ENCODE data around the gene FZD4.
"Not testable (repeated sequence)": the region's sequence is repeated elsewhere in the genome, so short reads cannot be mapped to it uniquely, and the experiment has no call there.

Gene FZD4

DNA sequence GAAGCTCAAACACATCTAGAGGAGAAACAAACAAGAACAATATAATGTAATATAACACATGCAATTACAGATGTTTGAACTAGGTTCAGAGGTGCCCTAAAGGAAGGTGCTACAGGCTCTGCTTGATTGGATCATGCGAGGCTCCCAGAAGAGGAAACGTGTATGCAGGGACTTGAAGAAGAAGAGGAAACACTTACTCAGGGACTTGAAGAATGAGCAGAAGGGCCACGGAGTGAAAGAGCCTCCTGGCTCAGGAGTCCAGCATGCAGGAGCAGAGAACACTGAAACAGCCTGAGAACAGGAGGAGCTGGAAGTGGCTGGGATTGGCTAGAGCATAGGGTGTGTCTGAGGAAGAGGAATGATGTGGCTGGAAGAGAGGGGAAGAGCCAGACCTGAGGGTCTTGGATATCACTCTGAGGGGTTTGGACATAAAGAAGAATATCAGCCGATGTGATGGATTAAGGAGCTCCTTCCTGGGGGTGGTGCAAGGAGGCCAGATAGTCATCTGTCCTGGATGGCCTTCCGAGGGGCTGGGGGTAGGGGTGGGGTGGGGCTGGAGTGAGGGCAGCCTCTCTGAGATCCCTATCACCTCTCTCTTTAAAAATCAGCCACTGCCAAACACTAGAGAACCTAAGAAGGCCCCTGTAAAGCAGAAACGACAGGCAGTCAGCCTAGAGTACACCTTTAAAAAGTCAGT is 16.8 kb downstream of the FZD4 start:
- DNase-seq (ENCODE audit: low read depth in 2 of 2) = no peak

DNA sequence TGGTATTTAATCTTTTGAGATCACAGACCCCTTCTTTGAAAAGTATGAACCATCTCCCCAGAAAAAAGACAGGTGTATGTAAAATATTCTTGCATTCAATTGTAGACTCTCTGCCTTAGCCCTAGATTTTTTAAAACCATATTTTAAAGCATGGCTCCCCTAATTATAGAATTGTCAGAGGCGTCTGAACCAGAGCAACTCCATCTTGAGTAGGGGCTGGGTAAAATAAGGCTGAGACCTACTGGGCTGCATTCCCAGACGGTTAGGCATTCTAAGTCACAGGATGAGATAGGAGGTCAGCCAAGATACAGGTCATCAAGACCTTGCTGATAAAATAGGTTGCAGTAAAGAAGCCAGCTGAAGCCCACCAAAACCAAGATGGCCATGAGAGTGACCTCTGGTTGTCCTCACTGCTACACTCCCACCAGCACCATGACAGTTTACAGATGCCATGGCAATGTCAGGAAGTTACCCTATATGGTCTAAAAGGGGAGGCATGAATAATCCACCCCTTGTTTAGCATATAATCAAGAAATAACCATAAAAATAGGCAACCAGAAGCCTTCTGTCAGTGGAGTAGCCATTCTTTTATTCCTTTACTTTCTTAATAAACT is 17.9 kb downstream of the FZD4 start:
- not testable (repeated sequence) for DNase-seq (ENCODE audit: low read depth in 2 of 2)

DNA sequence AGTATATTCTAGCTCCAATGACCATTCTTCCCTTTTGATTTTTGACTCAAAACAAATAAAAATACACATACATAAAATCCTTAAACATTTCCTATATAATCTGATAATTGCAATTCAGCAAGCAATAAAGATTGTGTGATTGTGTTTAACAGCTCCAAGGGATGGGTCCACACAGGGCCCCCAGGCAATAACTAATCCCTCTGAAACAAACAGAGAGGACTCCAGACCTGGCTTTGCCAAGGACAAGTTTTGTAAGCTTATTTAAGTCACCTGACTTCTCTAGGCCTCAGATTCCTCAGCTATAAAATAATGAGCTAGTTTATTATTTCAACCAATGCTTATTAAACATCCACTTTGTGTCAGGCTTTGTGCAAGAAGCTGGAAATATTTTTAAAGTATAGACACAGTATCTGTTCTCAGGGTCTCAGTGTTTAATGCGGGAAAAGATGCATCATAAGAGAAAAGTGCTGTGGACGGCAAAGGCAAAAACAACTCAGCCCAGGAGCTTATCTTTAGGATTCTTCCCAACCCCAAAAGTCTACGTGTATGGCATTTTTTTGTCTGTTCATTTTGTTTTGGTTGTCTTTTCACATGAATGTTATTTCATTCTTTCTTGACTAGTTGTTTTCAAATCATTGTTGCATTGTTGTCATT is 20.1 kb downstream of the FZD4 start:
- DNase-seq (ENCODE audit: low read depth in 2 of 2) = no peak

DNA sequence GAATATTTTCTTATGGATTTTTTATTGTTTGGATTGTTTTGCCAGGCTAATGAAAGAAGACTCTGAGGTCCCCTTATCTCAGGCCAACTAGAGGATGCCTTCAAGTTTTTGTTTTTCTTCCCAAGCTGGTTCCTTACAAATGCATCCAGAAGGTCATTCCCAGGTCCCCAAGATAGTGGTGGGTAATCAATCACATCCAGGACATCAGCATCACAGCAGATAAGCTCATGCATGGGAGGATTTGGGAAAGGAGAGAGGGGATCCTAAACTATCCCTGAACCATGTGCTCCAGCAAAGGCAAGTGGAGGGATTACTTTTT is 20.7 kb downstream of the FZD4 start:
- no peak for DNase-seq (ENCODE audit: low read depth in 2 of 2)

DNA sequence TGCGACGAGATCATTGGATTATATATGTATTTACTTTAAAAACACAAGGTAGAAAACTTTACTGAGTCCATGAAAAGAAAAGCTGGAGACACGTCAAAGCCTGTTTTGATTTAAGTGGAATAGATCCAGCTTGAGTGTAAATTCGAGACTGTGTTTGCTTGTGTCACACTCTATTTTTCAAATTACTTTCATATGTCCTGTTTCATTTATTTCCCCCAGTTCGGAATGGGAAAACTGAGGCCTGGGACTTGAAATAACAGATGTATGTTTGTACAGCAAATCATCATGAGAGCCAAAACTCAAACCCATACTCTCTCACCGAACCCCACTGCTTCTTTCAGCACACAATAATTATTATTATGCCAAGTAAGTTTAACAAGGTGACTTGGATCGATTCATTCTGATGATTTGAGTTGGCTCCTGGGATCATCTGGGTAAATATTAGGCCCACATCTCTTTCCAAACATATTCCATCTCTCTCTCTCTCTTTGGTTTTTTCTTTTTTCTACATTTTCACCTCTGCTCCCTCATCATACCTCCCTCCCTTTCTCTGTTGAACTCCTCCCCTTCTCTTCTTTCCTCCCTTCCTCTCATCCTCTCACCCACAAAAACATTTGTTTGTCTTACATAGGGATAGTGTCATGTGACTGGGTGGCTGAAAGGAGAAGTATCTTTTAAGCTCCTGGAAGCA is 21.2 kb downstream of the FZD4 start:
- no peak for DNase-seq (ENCODE audit: low read depth in 2 of 2)

DNA sequence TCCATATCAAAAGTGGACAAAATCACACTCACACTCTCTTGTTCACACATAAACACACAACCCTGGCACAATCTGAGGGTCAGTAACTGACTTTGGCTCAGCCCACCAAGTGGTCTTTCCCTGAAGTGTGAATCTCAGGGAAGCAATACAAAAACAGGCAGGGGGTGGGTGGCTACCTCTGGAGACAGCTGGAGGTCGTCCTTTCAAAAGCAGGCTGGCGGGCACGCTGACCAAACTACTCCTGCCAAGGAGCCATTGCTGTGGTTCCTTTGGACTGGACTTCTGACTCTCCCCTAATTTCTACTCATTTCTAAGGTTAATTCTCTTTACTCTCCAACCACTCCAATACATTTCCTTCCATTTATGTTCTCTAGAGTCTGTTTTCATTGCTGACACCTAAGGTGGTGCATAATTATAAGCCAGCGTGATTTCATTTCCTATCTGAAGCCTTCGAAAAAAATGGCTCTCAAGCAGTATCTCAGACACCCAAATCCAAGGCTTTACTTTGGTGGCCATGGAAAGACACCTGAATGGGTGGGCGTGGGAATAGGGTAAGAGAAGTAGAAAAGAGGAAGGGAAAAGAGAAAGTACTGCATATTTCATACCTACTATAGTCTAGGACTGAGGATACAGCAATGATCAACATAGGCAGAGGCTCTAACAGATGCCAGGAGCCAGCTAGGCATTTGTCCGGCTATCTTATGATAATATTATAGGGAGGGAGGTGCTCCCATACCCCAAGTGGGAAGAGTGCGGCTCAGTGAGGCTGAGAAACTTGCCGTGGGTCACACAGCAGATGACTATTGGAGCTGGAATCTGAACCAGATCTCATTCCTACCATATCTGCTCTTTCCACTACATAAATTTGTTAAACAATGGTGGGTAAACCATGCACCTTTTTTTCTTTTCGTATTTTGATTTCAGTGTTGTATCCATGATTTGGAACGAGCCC is 22.0 kb downstream of the FZD4 start:
- no peak for DNase-seq (ENCODE audit: low read depth in 2 of 2)

DNA sequence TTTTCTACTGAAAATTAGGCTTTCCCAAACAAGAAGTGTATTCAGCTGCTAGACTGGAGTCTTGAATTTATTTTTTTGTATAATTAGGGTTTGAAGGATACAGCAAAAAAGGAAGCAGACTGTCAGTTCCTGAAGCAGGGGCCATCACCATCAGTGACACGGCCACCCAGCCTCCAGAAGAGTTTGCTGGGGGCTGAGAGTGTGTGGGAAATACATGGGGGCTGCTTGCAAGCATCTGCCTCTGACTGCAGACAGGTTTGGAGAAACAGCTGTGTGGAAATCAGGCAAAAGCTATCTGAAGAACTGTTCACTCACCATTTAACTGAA is 23.0 kb downstream of the FZD4 start:
- no peak for DNase-seq (ENCODE audit: low read depth in 2 of 2)

DNA sequence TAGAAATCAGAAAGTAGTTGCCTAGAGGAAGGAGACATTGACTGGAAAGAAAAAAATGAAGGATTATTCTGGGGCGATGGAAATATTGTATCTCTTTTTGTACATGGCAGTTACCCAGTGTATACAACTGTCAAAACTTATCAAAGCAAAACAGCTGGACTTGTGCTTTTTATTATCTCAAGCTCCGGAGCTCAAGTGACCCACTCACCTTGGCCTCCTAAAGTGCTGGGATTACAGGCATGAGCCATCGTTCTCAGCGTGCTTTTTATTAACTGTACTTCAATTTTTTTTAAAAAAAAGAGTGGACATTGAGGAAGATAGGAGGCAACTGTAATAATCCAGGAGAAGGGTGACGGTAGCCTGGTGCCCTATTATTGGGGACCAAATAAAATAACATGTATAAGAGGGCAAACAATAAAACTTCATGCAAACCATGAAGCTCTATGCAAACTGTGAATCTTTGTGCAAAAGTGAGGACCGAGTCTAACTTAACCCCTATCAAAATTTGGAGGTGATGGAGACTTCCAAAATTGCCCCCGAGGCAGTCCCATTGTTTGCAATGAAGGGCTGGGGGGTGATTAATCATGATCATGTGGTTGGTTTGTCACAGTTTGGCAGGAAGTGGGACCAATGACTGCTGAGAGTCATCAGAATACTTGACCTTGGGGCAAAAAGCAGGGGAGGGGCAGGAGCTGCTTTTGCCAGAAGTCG is 23.5 kb downstream of the FZD4 start:
- no peak for DNase-seq (ENCODE audit: low read depth in 2 of 2)

DNA sequence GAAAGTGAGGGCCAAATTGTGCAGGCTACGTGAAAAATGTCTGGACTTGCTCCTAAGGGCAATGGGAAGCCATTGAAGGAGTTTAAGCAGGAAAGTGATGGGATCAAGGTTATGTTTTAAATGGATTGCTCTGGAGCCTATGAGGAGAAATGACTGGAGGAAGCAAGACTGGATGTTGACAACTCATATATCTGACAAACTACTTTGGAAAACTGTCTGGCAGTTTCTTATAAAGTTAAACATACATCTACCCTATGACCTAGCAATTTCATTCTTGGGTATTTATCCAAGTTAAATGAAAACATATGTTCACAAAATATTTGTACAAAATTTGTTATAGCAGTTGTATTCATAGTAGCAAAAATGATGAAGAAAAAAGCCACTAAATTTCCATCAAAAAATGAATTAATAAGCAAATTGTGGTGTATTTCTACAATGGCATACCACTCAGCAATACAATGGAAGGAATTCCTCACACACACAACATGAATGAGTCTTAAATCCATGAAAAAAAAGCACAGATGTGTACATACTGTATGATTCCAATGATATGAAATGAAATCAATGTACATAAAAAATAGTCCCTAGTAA is 24.1 kb downstream of the FZD4 start:
- DNase-seq (ENCODE audit: low read depth in 2 of 2) = no peak

DNA sequence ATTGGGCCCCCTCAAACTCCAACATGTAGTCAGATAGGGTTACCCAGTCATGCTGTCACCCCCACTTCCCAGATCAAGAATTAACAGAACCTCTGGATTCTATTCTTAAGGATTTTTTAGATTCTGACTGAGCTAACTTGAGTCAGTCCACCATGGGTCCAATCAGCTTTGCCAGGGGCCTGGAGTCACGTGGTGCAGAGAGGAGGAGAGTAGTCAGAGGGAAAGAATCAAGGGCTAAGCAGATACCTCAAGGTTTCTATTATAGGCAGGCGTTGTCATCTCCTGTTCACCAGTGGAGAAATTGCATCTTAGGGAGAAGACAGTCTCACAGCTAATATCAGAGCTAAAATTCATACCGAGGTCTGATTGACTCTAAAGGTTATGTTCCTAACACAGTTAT is 28.2 kb downstream of the FZD4 start:
- no peak for DNase-seq (ENCODE audit: low read depth in 2 of 2)

DNA sequence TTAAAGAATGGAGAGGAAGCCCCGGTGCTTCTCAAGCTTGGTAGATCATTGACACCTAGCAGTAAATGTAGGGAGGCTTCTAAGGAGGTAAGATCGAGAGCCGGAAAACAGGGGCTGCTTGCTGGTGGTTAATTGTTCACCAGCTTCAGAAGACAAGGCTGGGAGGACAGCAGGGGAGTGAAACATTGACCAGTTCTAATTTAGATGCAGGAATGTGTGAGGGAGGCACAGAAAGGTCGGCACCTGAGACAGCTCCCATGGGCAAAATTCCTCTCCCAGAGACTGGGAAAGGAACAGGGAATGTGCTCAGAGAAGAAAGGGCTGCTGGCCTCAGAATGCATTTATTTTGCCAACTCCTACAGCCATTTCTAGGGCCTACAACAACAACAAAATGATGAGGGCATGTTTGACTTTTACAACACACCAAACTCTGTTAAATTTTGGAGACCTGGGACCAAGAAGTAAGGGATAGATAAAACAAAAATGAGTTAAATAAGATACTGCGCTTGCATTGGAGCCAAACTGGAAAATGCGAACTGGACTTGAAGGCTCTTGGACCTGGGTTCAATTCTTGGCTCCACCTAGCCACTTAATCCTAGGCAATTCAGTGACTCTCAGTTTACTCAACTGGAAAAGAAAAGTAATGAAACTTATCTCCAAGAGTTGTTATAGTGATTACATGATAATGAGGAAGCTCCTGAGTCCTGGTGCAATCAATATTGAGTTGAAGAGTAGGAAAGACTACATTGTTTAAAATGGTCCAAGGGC is 31.0 kb downstream of the FZD4 start:
- DNase-seq (ENCODE audit: low read depth in 2 of 2) = no peak

DNA sequence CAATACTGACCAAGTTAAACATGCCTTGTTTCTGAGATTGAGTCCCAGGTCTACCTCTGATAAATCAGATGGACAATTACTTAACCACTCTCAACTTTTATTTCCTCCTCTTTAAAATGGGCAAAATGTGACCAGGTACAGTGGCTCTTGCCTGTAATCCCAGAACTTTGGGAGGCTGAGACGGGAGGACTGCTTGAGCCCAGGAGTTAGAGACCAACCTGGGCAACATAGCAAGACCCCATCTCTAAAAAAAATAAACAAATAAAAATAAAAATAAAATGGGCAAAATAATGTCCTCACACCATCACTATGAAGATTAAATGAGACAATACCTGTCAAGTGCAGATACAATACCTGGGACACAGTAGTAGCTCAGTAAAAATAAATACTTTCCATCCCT is 33.0 kb downstream of the FZD4 start:
- no peak for DNase-seq (ENCODE audit: low read depth in 2 of 2)

DNA sequence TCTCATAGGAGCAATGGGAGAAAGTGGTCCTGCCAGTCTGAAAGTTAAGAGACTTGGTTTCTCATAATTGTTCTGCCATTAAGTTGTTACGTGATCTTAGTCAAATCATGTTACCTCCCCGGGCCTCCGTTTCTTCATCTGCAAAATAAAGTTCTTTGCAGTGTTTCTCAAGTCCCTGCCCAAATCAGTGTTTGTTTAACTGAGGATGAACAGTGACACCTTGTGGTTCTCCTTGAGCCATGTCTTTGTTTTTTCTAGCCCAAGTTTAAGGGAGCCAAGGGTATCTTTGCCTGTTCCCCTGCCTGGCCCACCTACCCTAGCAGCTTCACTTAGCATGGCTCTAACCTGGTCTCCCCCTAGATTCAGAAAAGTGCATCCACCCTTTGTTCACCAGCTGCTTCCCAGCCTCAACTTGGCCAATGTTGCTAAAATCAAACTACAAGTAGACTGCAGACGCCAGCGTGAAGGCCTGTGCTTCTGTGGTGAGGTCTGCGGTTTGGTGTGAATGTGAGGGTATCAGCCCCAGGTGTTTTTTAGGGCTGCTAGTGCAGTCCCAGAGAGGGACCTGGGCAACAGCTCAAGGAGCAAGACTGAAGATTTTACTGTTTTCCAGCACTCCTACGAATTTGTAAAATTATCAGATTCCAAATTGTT is 35.5 kb downstream of the FZD4 start:
- no peak for DNase-seq (ENCODE audit: low read depth in 2 of 2)

DNA sequence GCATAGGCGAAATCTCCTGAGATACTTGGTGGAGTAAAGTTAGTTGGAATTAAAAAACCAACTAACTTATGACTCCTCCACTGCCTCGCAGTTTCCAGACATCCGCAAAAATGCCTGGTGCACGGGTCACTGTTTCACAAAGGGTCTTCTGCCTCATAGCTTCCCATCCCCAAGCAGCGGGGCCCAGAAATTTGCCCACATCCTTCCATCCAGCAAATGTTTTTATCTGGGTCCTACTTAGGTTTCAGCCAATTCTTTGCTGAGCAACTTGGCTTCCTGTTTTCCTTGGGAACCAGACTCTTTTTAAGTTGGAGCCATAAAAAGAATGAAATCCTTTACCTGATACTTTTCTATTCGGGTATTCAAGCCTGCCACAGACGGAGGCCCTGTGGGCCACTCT is 36.2 kb downstream of the FZD4 start:
- DNase-seq (ENCODE audit: low read depth in 2 of 2) = no peak

DNA sequence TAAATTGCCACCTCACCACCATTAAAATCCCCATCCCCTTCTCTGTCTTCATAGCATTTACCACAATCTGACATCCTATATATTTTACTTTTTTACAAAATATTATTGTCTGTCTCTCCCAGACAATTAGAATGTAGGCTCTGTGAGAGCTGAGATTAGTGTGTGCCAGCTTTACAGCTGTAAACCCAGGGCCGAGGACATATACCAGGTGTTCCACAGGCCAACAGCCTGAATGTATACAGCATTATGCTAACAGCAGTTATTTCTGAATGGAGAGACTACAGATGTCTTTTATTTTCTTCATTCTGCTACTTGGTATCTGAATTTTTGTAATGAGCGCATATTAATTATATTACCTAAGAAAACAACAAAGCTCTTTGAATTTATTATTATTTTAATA is 36.7 kb downstream of the FZD4 start:
- DNase-seq (ENCODE audit: low read depth in 2 of 2) = no peak

DNA sequence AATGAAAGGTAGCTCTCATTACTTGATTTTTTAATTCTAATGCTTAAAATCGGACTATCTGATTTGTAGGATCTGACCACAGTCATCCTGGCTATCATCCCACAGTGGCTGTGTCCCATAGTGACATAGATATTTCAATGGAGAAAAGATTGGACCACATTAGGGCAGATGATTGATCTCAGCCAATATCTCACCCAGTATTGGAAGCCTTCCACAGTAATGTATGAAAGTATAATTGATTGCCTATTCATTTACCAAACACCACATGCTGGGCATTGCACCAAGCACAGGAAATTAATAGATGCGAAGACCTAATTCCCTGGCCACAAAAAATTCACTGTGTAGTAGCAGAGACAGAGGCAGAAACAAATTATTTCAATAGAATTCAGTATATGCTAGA is 37.6 kb downstream of the FZD4 start:
- DNase-seq (ENCODE audit: low read depth in 2 of 2) = no peak

DNA sequence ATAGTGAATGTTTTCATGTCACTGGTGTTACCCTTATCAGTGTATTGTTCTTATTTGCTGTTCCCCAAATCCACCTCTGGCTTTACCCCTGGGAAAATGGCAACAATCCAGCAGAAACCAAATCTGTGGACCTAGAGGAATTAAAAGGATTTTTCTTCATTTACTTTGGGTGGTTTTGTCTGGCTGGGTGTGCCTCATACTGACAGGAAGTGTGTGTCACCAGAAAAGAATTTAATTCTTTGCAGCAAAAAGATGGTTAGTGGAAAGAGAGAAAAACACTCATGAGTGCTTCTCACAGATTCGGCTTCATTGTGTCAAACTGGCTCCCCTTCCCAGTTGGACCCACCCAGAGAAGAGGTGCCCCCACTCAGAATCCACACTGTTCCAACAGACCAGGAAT is 38.9 kb downstream of the FZD4 start:
- DNase-seq (ENCODE audit: low read depth in 2 of 2) = no peak

DNA sequence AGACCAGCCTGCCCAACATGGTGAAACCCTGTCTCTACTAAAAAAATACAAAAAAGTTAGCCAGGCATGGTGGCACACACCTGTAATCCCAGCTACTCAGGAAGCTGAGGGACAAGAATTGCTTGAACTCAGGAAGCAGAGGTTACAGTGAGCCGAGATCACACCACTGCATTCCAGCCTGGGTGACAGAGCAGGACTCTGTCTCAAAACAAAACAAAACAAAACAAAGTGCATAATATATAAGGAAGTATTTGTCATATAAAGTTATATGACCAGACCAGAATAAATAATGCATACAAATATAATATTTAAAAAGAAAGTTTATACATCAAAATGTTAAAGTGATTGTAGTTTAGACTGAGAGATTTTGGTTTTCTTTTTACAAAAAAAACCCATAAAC is 39.3 kb downstream of the FZD4 start:
- DNase-seq (ENCODE audit: low read depth in 2 of 2) = not testable (repeated sequence)

DNA sequence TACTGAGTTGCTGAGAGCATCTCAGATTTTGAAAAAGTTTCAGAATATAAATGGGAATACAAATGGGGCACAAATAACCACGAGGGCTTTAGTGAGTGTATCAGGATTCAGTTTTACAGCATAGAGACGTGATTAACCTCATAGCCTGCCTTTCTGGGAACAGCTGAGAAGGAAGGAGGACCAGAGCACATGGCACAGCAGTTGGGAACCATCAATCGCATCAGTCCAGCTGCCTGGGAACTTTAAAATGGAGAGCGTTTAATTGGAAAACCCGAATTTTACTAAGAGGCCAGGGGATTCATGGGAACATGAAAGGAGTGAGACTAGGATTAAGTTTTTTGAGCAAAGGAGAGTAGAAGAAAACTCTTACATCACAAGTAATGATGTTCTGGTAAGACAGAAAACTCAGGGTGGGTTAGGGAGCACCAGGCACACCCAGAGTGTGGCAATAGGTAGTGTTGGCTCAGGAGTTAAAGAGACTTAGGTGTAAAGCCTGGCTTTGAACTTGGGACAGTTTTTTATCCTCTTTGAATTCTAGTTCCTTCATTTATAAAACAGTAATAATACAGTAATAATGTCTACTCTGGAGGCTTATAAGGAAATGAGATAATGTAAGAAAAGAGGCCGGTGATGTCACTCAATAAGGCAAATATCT is 40.2 kb downstream of the FZD4 start:
- no peak for DNase-seq (ENCODE audit: low read depth in 2 of 2)
